Spleen (tissue), 11 donors: ENCODE measurements around the gene GGN. TPM values are rescaled to one million over a fixed set of nuclear protein-coding genes. Genes with fewer than 3 reads are reported as not detected.
A peak's percentile ranks its signal among the peaks of the same experiment; 100 is the strongest.
"Not testable (repeated sequence)": the region's sequence is repeated elsewhere in the genome, so short reads cannot be mapped to it uniquely, and the experiment has no call there.

ENCODE experiments used
- DNase-seq: peaks from one replicate; pipeline ENCODE4 v3.0.0-alpha.2; 2020
- H3K27ac ChIP-seq, 8 donors: fragments of 200-600 bp; sonication (generic) in 7 of 8; 1 replicate in 4 of 8; 2 replicates in 4 of 8; pipeline versions ENCODE4 v1.5.0 to v1.8.0; 2016 to 2021; ENCODE audit warnings: inconsistent platforms in 4 of 8, mild to moderate bottlenecking in 4 of 8, moderate library complexity in 1 of 8
- H3K27me3 ChIP-seq, 7 donors: fragments of 200-600 bp; sonication (generic) in 6 of 7; replicated peaks in 1 of 7; 1 replicate in 4 of 7; 2 replicates in 3 of 7; pipeline versions ENCODE4 v1.5.0 to v1.8.0; 2016 to 2021; ENCODE audit warnings: inconsistent platforms in 3 of 7, mild to moderate bottlenecking in 1 of 7
- H3K36me3 ChIP-seq, 6 donors: fragments of 200-600 bp; sonication (generic) in 5 of 6; 1 replicate in 4 of 6; 2 replicates in 2 of 6; pipeline versions ENCODE4 v1.5.0 to v1.8.0; 2016 to 2021; ENCODE audit warnings: inconsistent platforms in 2 of 6
- H3K4me1 ChIP-seq, 6 donors: fragments of 200-600 bp; sonication (generic) in 5 of 6; 1 replicate in 3 of 6; 2 replicates in 3 of 6; pipeline versions ENCODE4 v1.5.0 to v1.8.0; 2016 to 2021; ENCODE audit warnings: inconsistent platforms in 3 of 6
- H3K4me3 ChIP-seq, 8 donors: fragments of 200-600 bp; sonication (generic) in 7 of 8; 1 replicate in 4 of 8; 2 replicates in 4 of 8; pipeline versions ENCODE4 v1.5.0 to v1.8.0; 2016 to 2021; ENCODE audit warnings: inconsistent platforms in 4 of 8, mild to moderate bottlenecking in 4 of 8, moderate library complexity in 2 of 8
- H3K9me3 ChIP-seq, 8 donors: fragments of 200-600 bp; sonication (generic) in 7 of 8; 1 replicate in 4 of 8; 2 replicates in 4 of 8; pipeline versions ENCODE4 v1.5.0 to v1.8.0; 2016 to 2021; ENCODE audit warnings: inconsistent platforms in 4 of 8
- CTCF ChIP-seq, 11 experiments: fragments of 200-600 bp in 7 of 11; fragments of 450-650 bp in 4 of 11; sonication (generic) in 4 of 11; IDR thresholded peaks in 8 of 11; conservative IDR thresholded peaks in 3 of 11; 1 replicate in 7 of 11; 2 replicates in 4 of 11; pipeline versions ENCODE4 v1.4.0 to v1.8.0; 2016 to 2021; ENCODE audit warnings: antibody characterized with exemption in 11 of 11, inconsistent platforms in 4 of 11, mild to moderate bottlenecking in 1 of 11
- POLR2A ChIP-seq, 3 donors: fragments of 450-650 bp; IDR thresholded peaks; one replicate each; pipeline ENCODE4 v1.5.1; 2017; ENCODE audit warnings: antibody characterized with exemption in 3 of 3, mild to moderate bottlenecking in 1 of 3
- POLR2AphosphoS5 ChIP-seq, 3 donors: sonication (generic); formaldehyde crosslinking; IDR thresholded peaks; one replicate each; pipeline ENCODE4 v1.5.1; 2017; ENCODE audit warnings: antibody characterized with exemption in 3 of 3
- WGBS, 5 donors: extraction: QIAGEN DNeasy Blood & Tissue Kit in 3 of 5; methylation state at CpG; one replicate each; pipeline versions ENCODE4 v1.1.5 to v1.1.7; 2013 to 2018; 5-methylcytosine and 5-hydroxymethylcytosine counted together
- intact Hi-C: fragments of 100-400 bp; cut with DNase I; formaldehyde crosslinking; loops from one replicate; pipeline ENCODE4 v1.15.0; 2023; ENCODE audit warnings: low total_unique reads
- polyA plus RNA-seq, 3 donors: library from polyadenylated mRNA; stranded (reverse); fragments of 200-250 nt; gene quantifications; one replicate each; pipeline ENCODE4 v1.2.1, GENCODE V29; 2013
- total RNA-seq, 7 donors: library from RNA; depleted of rRNA in 3 of 7; stranded (reverse); fragments of >200 nt in 3 of 7; fragmentation: NEBNext Ultra II Directional in 4 of 7; extraction: Animal tissue kit (Norgen Biotek cat#: 25700) in 4 of 7; gene quantifications; one replicate each; pipeline versions ENCODE4 v1.1.0 to v1.2.1, GENCODE V29; 2016 to 2021
- donor health status: healthy with polysubstance abuse.
- donor health status: DM: no; HTN: no; CAD: no; lungs with moderate emphysema.
- donor health status: DM: no; HTN: no; CAD: no.
- donor health status: Bipolar disorder and iron deficiency.
- donor health status: healthy.
- donor health status: DM: no; HTN: no; CAD: no.
- donor health status: DM: yes; HTN: yes; CAD: no.

Gene GGN
- total and polyA plus RNA-seq, 10 donors = 0.08 to 0.19 TPM; not detected in 8

GRCh38 chr19:38413416-38413815 lies 25.6 kb upstream of the GGN start:
- Histone ChIP-seq H3K4me3 (no peak overlapping the region), H3K36me3 (peaks cover 0 to 87% (median 13%) of the 10 kb centered on the region in 6 donors), H3K27ac (no peak overlapping the region), H3K9me3 (no peaks in the 10 kb centered on the region), H3K4me1 (peaks cover 6 to 26% (median 14%) of the 10 kb centered on the region in 6 donors), H3K27me3 (no peaks in the 10 kb centered on the region)
- no peak for TF ChIP-seq CTCF (IDR thresholded peaks at IDR 0.05 in 8 of 11, conservative IDR thresholded peaks at IDR 0.05 in 3 of 11)
- TF ChIP-seq POLR2A (IDR thresholded peaks at IDR 0.05) = no peak
- no peak for TF ChIP-seq POLR2AphosphoS5 (IDR thresholded peaks at IDR 0.05)
- WGBS, 5 donors = 89 to 97% (median 89%) methylated on average over 5 to 6 of the region's 6 CpGs
- DNase-seq = no peak
- intact Hi-C loops = no loop called here

- H3K4me3 ChIP-seq = no peak overlapping the region
- H3K36me3 ChIP-seq = peaks cover 0 to 92% (median 16%) of the 10 kb centered on the region in 6 donors
- no peaks in the 10 kb centered on the region for H3K9me3 ChIP-seq
- no peaks in the 10 kb centered on the region for H3K27me3 ChIP-seq
- H3K27ac ChIP-seq = no peak overlapping the region
- intact Hi-C loops = no loop called here
- DNase-seq = no peak
- WGBS, 5 donors = 71 to 90% (median 81%) methylated on average over 9 to 11 of the region's 11 CpGs
- TF ChIP-seq CTCF (IDR thresholded peaks at IDR 0.05 in 8 of 11, conservative IDR thresholded peaks at IDR 0.05 in 3 of 11) (no peak), POLR2A (IDR thresholded peaks at IDR 0.05) (no peak), POLR2AphosphoS5 (IDR thresholded peaks at IDR 0.05) (no peak)
- H3K4me1 ChIP-seq = peaks cover 1 to 21% (median 9%) of the 10 kb centered on the region in 6 donors
Measured at GRCh38 chr19:38412961-38413360, 25.1 kb upstream of the GGN start.

- peaks cover 0 to 97% (median 20%) of the 10 kb centered on the region in 6 donors for H3K36me3 ChIP-seq
- H3K9me3 ChIP-seq = no peaks in the 10 kb centered on the region
- no peak overlapping the region for H3K4me3 ChIP-seq
- WGBS, 5 donors = 92 to 97% (median 93%) methylated on average over 8 of the region's 8 CpGs
- H3K27me3 ChIP-seq = no peaks in the 10 kb centered on the region
- H3K4me1 ChIP-seq = peaks cover 0 to 17% (median 5%) of the 10 kb centered on the region in 6 donors
- peak in 1 of 3 donors; percentile 34 for TF ChIP-seq POLR2AphosphoS5 (IDR thresholded peaks at IDR 0.05)
- no peak for TF ChIP-seq CTCF (IDR thresholded peaks at IDR 0.05 in 8 of 11, conservative IDR thresholded peaks at IDR 0.05 in 3 of 11)
- no peak for TF ChIP-seq POLR2A (IDR thresholded peaks at IDR 0.05)
- intact Hi-C loops = no loop called here
- H3K27ac ChIP-seq = no peak overlapping the region
- DNase-seq = no peak
Measured at GRCh38 chr19:38412491-38412890, 24.7 kb upstream of the GGN start.

- H3K4me3 ChIP-seq, DNase-seq, H3K27me3 ChIP-seq, H3K9me3 ChIP-seq, H3K27ac ChIP-seq, intact Hi-C loops: not testable (repeated sequence)
- H3K4me1 ChIP-seq = peaks cover 0 to 11% (median under 1%) of the 10 kb centered on the region in 6 donors
- H3K36me3 ChIP-seq = peaks cover 0 to 100% (median 24%) of the 10 kb centered on the region in 6 donors
- 84 to 97% (median 91%) methylated on average over 5 of the region's 5 CpGs for whole genome bisulfite sequencing, 5 donors
Measured at GRCh38 chr19:38411898-38412297, 24.1 kb upstream of the GGN start.
